ENCODE results near the gene MAP4K3. TPM values are rescaled to one million over a fixed set of nuclear protein-coding genes. Genes with fewer than 3 reads are reported as not detected.
"Not testable (repeated sequence)": the region's sequence is repeated elsewhere in the genome, so short reads cannot be mapped to it uniquely, and the experiment has no call there.

MAP4K3 gene
- total and polyA plus RNA-seq, 8 donors, result 13.5 to 166 (median 87.2) TPM

GRCh38 chr2:39368846-39369245, 68.2 kb downstream of the MAP4K3 start:
- peaks cover 0 to 15% (median 5%) of the 10 kb centered on the region in 4 donors for H3K36me3 ChIP-seq
- no peaks in the 10 kb centered on the region for H3K9me3 ChIP-seq
- no peak overlapping the region for H3K27ac ChIP-seq
- WGBS, 5 donors, result 70 to 81% (median 78%) methylated on average over 3 of the region's 3 CpGs
- DNase-seq, result no peak
- no peaks in the 10 kb centered on the region for H3K27me3 ChIP-seq
- H3K4me1 ChIP-seq, result peaks cover 0 to 25% (median 15%) of the 10 kb centered on the region in 4 donors
- no peak overlapping the region for H3K4me3 ChIP-seq
- intact Hi-C loops (cut with DNase I; ENCODE audit: low total_unique reads), result no loop called here
- no peak for TF ChIP-seq EP300 (IDR thresholded peaks at IDR 0.05)

GRCh38 chr2:39368376-39368775, 68.7 kb downstream of the MAP4K3 start:
- TF ChIP-seq POLR2A (IDR thresholded peaks at IDR 0.05), result no peak
- WGBS, 5 donors, result 61 to 77% (median 69%) methylated on average over 3 of the region's 3 CpGs

GRCh38 chr2:39362595-39362994, 74.5 kb downstream of the MAP4K3 start:
- TF ChIP-seq CTCF (IDR thresholded peaks at IDR 0.05), result no peak
- TF ChIP-seq EP300 (IDR thresholded peaks at IDR 0.05), result no peak
- TF ChIP-seq POLR2A (IDR thresholded peaks at IDR 0.05), result no peak
- no peak for TF ChIP-seq POLR2AphosphoS5 (IDR thresholded peaks at IDR 0.05)
- H3K9me3 ChIP-seq, result peaks cover 15 to 30% (median 21%) of the 10 kb centered on the region in 4 donors
- no peak for DNase-seq
- no peak overlapping the region for H3K27ac ChIP-seq
- H3K27me3 ChIP-seq, result no peaks in the 10 kb centered on the region
- intact Hi-C loops (cut with DNase I; ENCODE audit: low total_unique reads), result no loop called here
- WGBS, 5 donors, result 95 to 99% (median 97%) methylated on average over 4 of the region's 4 CpGs
- peaks cover 0 to 11% (median 4%) of the 10 kb centered on the region in 4 donors for H3K4me1 ChIP-seq
- no peak overlapping the region for H3K4me3 ChIP-seq
- peaks cover 0 to 27% (median 11%) of the 10 kb centered on the region in 4 donors for H3K36me3 ChIP-seq

More at GRCh38 chr2:39368376-39368775, 68.7 kb downstream of the MAP4K3 start:
- H3K9me3 ChIP-seq, result no peaks in the 10 kb centered on the region
- H3K4me1 ChIP-seq, result peaks cover 0 to 25% (median 15%) of the 10 kb centered on the region in 4 donors
- no peak overlapping the region for H3K27ac ChIP-seq
- no peak overlapping the region for H3K4me3 ChIP-seq
- no peaks in the 10 kb centered on the region for H3K27me3 ChIP-seq
- intact Hi-C loops (cut with DNase I; ENCODE audit: low total_unique reads), result no loop called here
- peaks cover 0 to 11% (median 3%) of the 10 kb centered on the region in 4 donors for H3K36me3 ChIP-seq
- DNase-seq, result no peak

- intact Hi-C loops (cut with DNase I; ENCODE audit: low total_unique reads), result no loop called here
- Histone ChIP-seq H3K9me3 (peaks cover 15 to 30% (median 21%) of the 10 kb centered on the region in 4 donors), H3K36me3 (peaks cover 0 to 27% (median 11%) of the 10 kb centered on the region in 4 donors), H3K27ac (no peak overlapping the region), H3K4me1 (peaks cover 0 to 17% (median 0%) of the 10 kb centered on the region in 4 donors), H3K27me3 (no peaks in the 10 kb centered on the region), H3K4me3 (no peak overlapping the region)
- TF ChIP-seq EP300 (IDR thresholded peaks at IDR 0.05) (no peak), CTCF (IDR thresholded peaks at IDR 0.05) (no peak)
- DNase-seq, result no peak
These were observed 75.6 kb downstream of the MAP4K3 start for GRCh38 chr2:39361511-39361910.

GRCh38 chr2:39360342-39360741, 76.7 kb downstream of the MAP4K3 start:
- peaks cover 15 to 30% (median 21%) of the 10 kb centered on the region in 4 donors for H3K9me3 ChIP-seq
- H3K4me1 ChIP-seq, result peaks cover 0 to 17% (median 0%) of the 10 kb centered on the region in 4 donors
- H3K4me3 ChIP-seq; H3K27me3 ChIP-seq; DNase-seq; intact Hi-C loops (cut with DNase I; ENCODE audit: low total_unique reads); H3K27ac ChIP-seq: not testable (repeated sequence)
- WGBS, 5 donors, result 93 to 100% (median 98%) methylated on average over 2 of the region's 2 CpGs
- peaks cover 0 to 30% (median 15%) of the 10 kb centered on the region in 4 donors for H3K36me3 ChIP-seq

- Histone ChIP-seq H3K4me3 (no peak overlapping the region), H3K36me3 (peaks cover 3 to 37% (median 22%) of the 10 kb centered on the region in 4 donors), H3K4me1 (peaks cover 0 to 17% (median 0%) of the 10 kb centered on the region in 4 donors), H3K27ac (no peak overlapping the region), H3K27me3 (no peaks in the 10 kb centered on the region), H3K9me3 (peaks cover 15 to 30% (median 21%) of the 10 kb centered on the region in 4 donors)
- WGBS, 5 donors, result 88 to 99% (median 97%) methylated on average over 5 of the region's 5 CpGs
- no peak for DNase-seq
- intact Hi-C loops (cut with DNase I; ENCODE audit: low total_unique reads), result no loop called here
- TF ChIP-seq POLR2AphosphoS5 (IDR thresholded peaks at IDR 0.05) (no peak), CTCF (IDR thresholded peaks at IDR 0.05) (no peak), EP300 (IDR thresholded peaks at IDR 0.05) (no peak), POLR2A (IDR thresholded peaks at IDR 0.05) (no peak)
These were observed 77.5 kb downstream of the MAP4K3 start for GRCh38 chr2:39359453-39360038.
